Esophagus squamous epithelium (tissue), 4 donors: Measurements from ENCODE around the gene RELL1.

Source experiments
- POLR2A ChIP-seq, 4 donors: fragments of 450-650 bp; IDR thresholded peaks; one replicate each; pipeline ENCODE4 v1.6.1; 2017; ENCODE audit warnings: antibody characterized with exemption in 4 of 4, mild to moderate bottlenecking in 4 of 4, moderate library complexity in 3 of 4
- TF ChIP-seq, protein P1 (sequence below), 6 experiments: fragments of 450-650 bp in 4 of 6; fragments of 200-600 bp in 2 of 6; sonication (generic) in 2 of 6; IDR thresholded peaks; one replicate each; pipeline ENCODE4 v1.5.1; 2016 to 2019; ENCODE audit warnings: antibody characterized with exemption in 6 of 6, mild to moderate bottlenecking in 4 of 6, moderate library complexity in 4 of 6

DNA sequence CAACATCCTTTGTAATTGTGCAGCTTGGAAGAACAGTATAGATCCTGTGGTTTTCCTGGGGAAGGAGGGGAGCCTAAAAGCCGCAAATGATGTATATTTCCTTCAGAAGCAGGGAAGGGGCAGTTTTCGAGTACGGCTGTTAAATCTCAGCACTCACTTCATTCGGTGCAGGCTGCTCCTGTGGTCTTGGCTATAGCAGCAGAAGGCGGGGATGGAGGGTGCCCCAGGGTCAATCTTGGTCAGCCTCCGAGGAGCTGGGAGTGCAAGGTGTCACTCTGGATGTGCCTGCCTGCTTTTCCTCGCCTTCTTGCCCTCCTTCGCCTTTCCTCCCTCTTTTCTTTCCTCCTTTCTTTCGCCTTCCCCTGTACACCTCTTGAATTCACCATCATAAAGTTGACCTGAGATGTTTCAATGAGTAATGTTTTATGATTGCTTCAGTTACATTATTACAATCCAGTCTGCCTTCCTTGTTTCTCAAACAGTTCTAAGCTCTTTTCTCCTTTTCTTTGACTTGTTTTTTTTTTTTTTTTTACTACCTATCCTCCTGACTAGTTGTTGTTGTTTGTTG, 101.6 kb downstream of the RELL1 start:
- TF ChIP-seq POLR2A (IDR thresholded peaks at IDR 0.05), result no peak
- TF ChIP-seq, protein P1, sequence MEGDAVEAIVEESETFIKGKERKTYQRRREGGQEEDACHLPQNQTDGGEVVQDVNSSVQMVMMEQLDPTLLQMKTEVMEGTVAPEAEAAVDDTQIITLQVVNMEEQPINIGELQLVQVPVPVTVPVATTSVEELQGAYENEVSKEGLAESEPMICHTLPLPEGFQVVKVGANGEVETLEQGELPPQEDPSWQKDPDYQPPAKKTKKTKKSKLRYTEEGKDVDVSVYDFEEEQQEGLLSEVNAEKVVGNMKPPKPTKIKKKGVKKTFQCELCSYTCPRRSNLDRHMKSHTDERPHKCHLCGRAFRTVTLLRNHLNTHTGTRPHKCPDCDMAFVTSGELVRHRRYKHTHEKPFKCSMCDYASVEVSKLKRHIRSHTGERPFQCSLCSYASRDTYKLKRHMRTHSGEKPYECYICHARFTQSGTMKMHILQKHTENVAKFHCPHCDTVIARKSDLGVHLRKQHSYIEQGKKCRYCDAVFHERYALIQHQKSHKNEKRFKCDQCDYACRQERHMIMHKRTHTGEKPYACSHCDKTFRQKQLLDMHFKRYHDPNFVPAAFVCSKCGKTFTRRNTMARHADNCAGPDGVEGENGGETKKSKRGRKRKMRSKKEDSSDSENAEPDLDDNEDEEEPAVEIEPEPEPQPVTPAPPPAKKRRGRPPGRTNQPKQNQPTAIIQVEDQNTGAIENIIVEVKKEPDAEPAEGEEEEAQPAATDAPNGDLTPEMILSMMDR (IDR thresholded peaks at IDR 0.05), result no peak
